HG03175 (cell line): Measurements from ENCODE around the gene ASPSCR1.
"Not testable (repeated sequence)": the region's sequence is repeated elsewhere in the genome, so short reads cannot be mapped to it uniquely, and the experiment has no call there.

ENCODE experiments used
- ATAC-seq: cut with Tn5 transposase; IDR thresholded peaks from one replicate; pipeline ENCODE4 v1.9.1; 2021; ENCODE audit warnings: mild to moderate bottlenecking, moderate library complexity; ENCODE audit not compliant: unreplicated experiment

The ASPSCR1 gene

DNA sequence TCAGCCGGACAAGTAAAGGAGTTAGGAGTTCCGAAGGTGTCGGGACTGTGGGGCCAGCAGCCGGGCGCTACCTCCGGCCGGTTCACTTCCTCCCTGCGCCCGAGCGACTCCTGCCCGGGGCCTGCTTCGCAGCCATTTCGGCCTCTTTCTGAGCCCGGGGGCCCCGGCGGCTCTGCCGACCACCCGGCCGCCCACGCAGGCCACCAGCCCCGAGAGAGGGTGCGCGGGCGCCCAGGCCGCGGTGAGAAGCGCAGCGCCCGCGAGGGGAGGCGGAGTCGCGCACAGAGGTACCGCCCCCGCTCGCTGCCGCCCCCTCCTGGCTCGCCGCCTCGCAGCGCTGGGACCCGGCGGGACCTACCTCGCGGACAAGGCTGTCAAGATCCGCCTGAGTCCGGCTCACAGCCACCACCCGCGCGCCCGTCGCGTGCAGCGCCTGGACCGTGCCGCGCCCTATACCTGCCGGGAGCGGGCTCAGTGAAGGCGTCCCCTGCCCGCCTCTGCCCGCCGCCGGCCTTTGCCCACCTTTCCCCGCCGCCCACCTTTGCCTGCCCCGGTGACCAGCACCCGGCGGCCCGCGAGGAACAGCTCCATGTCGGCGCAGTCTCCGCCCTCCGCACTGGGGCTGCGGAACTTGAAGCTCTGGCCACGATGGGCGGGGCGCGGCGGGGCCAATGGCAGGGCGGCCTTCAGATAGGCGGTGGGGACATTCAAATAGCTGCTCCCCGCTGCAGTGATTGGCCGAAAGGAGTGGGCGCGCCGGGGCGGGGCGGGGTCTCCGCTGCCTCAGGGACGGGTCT lies 59.9 kb downstream of the ASPSCR1 start, which contains the start of gene DCXR:
Gene DCXR (minus strand): TSS at position 606 of the 797 bp plus-strand sequence. CDS start 15 bp downstream, at position 591.
- ATAC-seq = peak; percentile 91

DNA sequence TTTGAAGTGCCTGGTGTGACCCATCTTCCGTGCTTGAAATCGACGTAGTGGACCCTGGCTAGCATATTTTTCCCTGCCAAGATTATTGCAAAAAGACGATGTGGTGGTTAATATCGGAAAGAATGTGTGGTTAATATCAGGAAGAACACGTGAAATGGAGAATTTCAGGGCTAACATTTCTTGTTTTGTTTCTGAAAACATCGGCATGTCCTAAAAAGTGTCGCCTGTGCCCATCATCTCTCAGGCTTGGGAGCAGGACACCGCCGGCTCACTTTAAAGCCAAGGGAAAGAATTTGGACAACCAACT lies 60.4 kb downstream of the ASPSCR1 start:
- ATAC-seq = no peak

DNA sequence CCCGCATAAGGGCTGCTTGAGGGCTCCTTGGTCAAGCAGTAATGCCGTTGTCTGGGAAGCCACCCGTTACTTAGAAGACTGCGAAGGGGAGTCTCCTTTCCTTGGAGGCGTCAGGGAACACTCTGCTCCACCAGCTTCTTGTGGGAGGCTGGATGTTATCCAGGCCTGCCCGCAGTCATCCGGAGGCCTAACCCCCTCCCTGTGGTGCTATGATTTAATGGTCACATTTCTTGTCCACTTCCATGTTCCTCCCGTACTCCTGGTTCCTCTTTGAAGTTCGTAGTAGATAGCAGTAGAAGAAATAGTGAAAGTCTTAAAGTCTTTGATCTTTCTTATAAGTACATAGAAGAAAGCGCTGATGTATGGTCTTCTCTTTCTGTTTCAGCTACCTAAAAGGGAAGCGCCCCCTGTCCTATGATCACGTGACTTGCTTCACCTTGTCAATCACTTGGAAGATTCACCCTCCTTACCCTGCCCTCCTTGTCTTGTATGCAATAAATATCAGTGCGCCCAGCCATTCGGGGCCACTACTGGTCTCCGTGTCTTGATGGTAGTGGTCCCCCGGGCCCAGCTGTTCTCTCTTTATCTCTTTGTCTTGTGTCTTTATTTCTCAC lies 61.5 kb downstream of the ASPSCR1 start:
- ATAC-seq = not testable (repeated sequence)

DNA sequence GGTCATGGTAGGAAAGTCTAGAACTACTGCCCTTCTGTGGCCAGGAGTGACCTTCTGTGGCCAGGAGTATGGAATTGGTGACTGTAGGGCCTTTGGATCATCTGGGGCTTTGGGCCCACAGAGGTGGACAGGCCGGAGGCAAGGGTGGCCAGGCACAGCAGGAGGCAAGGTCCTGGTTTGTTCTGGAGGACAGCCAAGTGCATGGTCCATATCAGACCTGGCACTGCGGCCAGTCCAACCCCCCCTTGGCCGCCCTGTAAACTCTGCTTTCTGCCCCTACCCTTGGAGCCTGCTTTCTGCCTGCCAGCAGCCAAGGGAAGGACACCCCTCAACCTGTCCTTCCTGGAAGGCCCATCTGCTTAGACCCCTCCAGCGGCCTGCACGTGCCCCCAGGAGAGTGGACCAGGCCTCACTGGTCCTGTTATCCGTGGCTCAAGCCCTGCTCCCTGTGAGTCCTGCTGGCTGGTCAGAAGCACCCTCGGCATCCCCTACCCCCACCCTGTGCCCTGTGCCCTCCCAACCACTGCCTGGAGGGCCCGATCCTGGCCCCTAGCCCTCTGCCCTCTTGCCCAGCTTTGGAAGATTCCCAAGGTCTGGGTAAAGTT lies 62.4 kb downstream of the ASPSCR1 start:
- ATAC-seq = no peak

DNA sequence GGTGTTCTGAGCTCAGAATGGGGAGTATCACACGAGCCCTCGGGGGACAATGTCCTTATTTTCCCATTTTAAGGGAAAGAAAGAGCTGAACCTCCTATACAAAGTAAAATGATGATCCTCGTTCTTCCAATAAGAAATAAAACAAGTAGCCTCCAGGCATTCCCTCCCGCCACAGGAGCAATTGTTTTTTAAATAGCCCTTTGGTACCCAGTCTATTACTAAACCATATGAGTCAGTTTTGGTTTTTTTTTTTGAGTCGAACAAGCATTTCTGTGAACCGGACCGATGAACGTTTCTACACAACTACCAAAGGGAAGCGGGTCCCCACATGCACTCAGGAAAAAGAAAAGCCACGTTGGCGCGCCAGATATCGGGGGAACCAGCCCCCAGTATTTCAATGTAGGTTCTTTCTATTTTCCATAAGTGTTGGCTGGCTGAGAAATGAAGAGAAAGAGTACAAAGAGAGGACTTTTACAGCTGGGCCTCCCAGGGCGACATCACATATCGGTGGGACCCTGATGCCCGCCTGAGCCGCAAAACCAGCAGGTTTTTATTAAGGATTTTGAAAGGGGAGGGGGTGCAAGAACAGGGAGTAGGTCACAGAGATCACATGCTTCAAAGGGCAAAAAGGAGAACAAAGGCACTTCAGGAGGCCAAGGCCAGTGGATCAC lies 63.9 kb downstream of the ASPSCR1 start:
- ATAC-seq = no peak

DNA sequence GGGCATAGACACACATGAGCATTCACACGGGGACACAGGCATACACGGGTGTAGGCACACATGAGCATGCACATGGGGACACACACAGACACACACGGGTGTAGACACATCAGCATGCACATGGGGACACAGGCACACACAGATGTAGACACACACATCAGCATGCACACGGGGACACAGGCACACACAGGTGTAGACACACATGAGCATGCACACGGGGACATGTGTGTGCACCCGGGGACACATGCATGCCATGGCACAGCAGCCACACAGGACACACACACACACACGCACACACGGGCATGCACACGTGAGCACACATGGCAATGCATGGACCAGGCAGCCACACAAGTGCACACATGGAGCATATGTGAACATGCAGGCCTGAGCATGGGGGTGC lies 65.2 kb downstream of the ASPSCR1 start:
- ATAC-seq = no peak

DNA sequence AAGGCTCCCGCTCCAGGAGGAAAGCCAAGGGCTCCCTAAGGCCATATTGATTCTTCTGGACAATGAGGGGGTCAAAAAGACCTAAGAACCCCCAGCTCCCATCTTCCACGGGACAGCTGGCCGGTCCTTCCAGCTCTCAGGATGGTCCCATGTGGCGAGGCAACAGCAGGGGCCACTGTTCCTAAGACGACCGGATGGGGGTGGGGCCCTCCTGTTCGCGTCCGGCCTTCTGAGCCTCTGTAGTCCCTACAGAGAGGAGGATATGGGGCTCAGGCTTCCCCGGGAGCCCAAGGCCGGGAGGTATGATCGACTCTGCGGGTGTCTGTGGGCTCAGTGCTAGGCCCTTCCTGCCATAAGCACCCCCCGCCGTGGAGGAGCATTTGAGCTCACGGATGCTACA lies 66.1 kb downstream of the ASPSCR1 start:
- ATAC-seq = no peak

DNA sequence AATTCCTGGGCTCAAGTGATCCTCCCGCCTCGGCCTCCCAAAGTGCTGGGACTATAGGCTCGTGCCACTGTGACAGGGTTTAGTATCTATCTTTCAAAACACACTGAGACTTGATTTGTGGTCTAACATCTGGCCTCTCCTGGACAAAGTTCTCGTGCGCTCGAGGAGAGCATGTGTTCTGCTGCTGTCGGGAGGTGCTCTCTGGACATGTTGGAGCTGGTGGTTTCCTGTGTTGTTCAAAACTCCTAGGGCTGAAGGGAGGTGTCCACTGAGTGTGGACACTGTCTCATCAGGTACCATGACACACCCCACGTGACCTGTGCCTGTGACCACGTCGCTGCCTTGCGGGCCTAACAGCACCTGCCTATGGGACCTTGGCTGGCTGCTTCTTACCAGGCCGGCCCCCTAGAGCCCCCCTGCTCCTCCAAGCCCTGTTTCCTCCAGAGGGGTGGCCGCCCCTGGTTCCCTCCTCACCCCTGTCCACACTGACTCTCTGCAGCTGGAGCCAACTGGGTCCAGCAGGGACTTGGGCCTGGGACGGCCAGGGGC lies 68.6 kb downstream of the ASPSCR1 start:
- ATAC-seq = no peak

DNA sequence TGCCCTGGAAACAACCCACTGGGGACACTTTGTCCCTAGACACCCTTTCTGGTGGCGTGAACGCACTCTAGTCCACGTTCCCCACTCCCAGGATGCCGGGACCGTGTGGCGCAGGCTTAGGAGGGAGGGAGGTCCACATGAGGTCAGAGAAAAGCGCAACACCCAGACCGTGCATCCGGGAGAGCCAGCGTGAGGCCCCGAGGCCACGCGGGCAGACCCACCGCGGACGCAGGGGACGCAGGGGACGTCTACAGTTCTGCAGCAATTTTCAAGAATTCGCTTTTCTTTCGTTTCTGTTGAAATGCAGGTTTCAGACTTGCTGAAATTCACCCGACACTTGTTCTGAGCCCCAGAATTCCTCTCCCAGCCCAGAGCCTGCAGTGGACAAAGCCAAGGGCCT lies 69.5 kb downstream of the ASPSCR1 start:
- ATAC-seq = no peak

DNA sequence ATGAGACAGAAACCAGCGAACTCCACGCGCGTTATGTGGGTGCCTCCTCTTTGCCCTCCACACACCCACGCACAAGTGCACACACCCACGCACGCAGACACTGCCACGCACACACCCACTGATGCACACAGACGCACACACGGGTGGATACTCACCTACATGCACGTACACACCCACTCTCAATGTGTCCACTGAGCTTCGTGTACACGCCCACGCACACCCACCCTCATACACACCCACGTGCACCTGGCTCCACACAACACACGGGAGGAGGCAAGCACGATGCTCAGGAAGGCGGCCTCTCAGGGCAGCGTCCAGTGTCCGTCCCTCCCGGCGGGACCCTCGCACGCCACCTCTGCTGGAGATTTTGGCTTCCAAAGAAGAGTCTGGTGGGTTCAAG lies 70.0 kb downstream of the ASPSCR1 start:
- no peak for ATAC-seq

DNA sequence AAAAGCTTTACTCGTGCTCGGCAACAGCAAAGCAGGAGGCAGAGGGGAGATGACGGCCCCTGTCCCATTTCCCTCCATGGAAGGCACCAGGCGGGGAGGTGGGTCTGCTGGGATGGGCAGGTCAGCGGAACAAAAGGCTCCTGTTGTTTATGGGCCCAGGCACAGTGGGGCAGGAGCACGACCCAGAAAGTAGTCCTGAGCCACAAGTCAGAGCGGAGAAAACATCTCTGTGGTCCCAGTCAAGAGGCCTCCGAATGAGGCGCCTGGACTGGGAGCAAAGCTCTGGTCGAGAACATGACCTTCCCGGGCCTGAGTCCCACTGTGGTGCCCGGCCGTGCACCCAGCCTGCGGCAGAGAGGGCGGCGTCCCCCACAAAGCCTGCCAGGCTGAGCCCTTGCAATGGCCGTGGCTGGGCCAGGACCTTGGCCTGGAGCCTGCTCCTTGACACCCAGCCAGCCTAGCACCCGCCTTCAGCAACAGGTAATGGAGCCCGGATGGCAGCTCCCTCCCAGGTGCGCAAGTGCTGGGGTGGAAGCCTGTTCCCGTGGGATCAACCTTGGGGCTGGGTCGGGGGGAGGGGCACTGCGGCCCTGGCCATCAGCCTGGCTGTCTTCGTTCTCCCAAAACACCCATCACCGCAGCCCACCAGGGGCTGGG lies 70.6 kb downstream of the ASPSCR1 start:
- ATAC-seq = no peak

DNA sequence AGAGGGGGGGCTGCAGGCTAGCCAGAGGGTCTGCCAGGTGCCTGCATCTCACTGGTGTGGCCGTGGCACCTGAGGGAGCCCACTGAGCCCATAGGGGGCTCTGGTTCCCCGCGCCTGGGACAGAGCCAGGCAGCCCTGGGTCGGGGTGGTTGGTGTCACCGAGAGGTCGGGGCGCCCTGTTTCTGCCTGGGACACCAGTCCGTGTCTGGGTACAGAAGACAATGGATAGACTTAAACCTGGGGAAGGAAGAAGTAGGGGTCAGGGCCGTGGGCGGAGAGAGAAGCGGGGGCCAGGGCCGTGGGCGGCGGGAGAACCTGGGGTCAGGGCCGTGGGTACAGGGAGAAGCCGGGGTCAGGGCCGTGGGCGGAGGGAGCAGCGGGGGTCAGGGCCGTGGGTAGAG lies 71.1 kb downstream of the ASPSCR1 start:
- no peak for ATAC-seq

DNA sequence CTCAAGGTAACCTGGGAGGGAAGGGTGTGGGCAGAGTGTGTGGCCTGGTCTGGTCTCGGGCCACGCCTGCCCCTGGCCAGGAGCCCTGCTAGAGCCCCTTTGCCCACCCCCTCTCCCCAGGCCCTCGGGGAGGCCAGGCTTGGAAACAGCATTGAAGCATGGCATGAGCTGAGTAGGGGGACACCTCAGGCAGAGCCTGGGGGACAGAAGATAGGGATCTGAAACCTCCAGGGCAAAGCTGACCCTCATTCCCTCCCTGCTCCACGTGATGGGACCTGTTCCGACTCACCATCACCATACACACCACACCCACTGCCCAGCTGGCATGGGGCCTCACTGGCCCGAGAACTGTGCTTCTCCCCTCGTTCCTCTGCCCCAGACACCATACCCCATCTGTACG lies 71.7 kb downstream of the ASPSCR1 start:
- no peak for ATAC-seq

DNA sequence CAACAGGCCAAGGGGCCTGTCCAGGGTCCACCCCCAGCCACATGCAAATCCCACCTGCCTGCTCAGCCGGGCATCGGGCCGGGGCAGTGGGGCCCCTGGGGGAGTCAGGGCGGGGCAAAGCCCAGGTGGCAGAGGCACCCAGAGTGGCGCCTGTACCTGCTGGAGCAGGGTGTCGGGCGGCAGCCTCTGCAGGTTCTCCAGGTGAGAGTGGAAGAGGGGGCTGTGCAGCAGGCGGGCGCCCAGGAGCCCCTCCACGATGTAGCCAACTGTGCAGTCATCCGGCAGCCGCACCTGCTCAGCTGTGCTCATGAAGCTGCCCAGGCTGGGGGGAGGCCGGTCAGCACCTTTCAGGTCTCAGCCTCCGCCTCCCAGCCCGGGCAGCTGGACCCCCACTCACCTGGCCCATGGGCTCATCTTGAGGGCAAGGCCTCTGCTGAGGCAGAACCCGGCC lies 72.1 kb downstream of the ASPSCR1 start:
- ATAC-seq = no peak

DNA sequence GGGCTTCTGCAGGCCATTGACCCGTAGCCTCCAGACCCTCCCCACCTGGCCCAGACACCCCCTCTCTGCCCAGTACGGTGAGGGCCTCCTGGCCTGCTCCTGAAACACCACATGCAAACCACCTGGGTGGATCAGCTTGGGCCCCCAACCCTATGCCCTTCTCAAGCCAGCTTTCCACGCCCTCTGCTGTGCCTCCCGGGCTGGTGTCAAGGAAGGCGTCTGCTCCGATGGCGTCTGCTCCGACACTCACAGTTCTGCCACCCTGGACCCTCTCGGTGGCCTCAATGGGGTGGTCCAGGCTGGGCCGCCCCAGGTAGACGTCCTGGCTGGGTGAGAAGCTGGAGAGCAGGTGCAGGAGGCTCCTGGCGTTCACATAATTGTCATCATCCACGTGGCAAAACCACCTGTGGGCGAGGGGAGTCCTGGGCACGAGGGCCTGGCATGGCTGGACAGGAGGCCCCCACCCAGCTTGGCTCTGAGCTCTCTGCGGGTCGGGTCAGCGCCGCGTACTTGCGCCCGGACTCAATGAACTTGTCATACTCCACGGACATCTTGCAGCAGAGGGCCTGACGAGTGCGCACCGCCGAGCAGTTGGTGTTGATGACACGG lies 72.8 kb downstream of the ASPSCR1 start:
- ATAC-seq = no peak

DNA sequence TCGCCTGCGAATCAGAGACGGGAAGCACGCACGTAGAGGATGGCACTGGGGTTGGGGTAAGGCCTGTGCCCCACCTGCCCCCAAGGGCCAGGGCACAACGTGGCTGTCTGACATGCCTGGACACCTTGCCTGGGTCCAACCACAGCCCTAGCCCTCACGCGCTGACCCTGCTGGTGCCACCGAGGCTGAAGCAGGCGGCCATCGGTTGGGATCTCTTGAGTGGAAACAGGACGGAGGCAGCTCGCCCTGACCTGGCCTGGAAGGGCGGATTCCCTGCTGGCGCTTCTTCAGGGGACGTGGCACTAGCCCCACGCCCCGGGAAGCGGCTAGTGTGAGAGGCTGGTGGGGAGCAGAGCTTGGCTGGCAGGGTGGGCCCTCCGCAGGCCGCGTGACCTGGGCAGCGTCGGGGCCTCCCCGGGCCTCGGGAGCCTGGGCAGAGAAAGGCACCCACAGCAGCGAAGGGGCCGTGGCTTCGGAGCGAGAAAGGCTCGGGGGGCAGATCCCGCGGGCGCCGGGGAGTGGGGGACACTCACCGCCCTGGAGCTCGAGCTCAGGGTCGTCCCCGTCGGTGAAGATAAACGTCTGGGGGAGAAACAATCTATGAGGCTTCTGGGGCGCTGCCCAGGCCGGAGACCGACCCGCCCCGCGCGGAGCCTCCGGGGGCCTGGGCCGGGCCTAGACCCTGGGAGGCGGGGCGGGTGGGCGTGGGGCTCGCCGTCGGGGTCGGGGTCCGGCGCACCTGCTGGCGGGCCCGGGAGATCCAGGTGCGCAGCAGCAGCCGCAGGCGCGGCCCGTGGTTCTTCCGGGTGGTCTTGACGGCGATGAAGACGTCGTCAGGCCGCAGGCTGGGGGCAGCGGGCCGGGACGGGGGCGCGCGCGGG lies 73.6 kb downstream of the ASPSCR1 start:
- peak; percentile 12 for ATAC-seq

DNA sequence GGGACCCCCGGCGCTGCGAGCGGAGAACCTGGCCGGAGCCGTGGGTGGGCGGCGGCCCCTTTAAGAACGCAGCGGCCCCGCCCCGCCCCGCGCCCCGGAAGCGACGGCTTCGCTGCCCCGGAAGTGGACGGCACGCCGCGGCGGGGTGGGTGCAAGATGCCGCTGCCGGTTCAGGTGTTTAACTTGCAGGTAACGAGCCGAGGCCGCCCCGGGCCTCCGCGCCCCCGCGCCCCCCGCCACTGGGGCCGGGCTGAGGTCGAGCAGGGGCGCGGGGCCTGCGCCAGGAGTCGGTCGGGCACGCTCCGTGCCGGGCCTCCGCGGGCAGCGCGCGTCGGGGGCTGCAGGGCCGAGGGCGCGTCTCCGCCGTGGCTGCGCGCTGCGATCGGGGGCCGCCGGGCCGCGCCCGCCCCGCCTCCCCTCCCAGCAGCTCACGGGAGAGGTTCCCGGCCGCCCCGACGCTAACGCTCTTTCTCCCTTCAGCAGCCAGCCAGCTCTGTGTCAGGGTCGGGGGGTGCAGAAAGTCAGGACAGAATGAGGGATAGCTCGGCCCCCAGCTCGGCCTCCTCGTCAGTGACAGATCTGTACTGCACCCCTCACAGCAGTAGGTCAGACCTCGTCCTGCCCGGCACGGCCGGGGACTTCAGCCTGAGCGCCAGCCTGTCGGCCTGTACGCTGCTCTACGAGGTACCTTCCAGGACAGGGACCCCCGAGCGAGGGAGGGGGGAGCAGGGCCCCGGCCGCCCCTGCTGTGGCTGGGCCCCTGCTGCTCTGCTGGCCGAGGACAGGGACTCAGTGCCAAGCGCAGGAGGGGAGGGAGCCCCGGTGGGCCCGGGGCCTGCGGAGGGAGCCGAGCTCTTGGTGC lies 74.6 kb downstream of the ASPSCR1 start, which contains the start of the genes GPS1 and RFNG:
Gene GPS1 (plus strand): TSS at position 123 of the 862 bp plus-strand sequence. CDS start 34 bp downstream, at position 157.
Gene RFNG (minus strand): TSS at position 36 of the 862 bp plus-strand sequence. CDS start 45 bp downstream, outside the sequence.
- ATAC-seq = peak; percentile 54

DNA sequence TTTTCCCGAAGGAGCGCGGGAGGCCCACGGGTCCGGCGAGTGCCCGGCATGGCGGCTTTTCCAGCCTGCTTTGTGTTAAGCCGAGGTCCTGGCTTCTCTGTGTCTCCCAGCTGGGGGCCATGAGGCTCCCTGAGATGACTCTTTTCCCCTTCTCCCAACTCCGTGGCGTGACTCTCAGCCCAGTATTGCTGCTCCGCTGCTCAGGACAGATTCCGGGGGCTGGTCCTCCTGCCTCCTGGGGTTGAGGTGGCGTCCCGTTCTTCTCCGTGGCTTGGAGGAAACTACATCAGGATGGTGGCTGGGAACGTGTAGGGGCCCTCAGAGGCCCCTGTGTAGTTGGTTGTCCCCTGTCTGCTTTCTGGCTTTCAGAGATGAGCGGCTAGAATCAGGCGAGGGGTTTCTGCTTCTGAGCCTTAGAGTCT lies 75.2 kb downstream of the ASPSCR1 start:
- no peak for ATAC-seq
